Choroid plexus epithelial cell (primary cell): ENCODE data around the gene SPEM1.

Experiments used
- DNase-seq: peaks from one replicate; pipeline ENCODE4 v3.0.0-alpha.2; 2010; ENCODE audit warnings: low read depth
- H3K4me3 ChIP-seq: 2 replicates; pipeline ENCODE4 v1.5.1; 2011; ENCODE audit warnings: low read depth, mild to moderate bottlenecking, control low read depth, low read length, moderate library complexity
- TF ChIP-seq, protein P1 (sequence below): conservative IDR thresholded peaks from 2 replicates; pipeline ENCODE4 v1.5.1; 2011; ENCODE audit warnings: low read depth, mild to moderate bottlenecking, control low read depth, inconsistent platforms, low read length, moderate library complexity

The SPEM1 gene

DNA sequence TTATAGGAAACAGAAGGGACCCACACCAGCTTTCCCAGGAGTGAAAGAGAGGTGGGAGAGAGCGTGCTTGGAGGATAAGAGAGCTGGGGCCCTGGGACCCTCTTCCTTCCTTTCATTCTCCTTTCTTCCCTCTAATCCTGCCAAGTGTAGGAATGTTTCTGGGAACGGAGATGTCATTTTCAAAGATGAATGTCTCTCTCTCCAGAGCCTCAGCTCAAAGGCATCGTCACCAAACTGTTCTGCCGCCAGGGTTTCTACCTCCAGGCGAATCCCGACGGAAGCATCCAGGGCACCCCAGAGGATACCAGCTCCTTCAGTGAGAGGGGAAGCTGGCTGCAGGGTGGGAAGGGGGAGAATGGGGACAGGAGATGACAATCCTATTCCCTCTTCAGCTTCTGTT lies 21.1 kb downstream of the SPEM1 start:
- no peak overlapping the region for H3K4me3 ChIP-seq
- TF ChIP-seq, protein P1, sequence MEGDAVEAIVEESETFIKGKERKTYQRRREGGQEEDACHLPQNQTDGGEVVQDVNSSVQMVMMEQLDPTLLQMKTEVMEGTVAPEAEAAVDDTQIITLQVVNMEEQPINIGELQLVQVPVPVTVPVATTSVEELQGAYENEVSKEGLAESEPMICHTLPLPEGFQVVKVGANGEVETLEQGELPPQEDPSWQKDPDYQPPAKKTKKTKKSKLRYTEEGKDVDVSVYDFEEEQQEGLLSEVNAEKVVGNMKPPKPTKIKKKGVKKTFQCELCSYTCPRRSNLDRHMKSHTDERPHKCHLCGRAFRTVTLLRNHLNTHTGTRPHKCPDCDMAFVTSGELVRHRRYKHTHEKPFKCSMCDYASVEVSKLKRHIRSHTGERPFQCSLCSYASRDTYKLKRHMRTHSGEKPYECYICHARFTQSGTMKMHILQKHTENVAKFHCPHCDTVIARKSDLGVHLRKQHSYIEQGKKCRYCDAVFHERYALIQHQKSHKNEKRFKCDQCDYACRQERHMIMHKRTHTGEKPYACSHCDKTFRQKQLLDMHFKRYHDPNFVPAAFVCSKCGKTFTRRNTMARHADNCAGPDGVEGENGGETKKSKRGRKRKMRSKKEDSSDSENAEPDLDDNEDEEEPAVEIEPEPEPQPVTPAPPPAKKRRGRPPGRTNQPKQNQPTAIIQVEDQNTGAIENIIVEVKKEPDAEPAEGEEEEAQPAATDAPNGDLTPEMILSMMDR: no peak
- DNase-seq: no peak

DNA sequence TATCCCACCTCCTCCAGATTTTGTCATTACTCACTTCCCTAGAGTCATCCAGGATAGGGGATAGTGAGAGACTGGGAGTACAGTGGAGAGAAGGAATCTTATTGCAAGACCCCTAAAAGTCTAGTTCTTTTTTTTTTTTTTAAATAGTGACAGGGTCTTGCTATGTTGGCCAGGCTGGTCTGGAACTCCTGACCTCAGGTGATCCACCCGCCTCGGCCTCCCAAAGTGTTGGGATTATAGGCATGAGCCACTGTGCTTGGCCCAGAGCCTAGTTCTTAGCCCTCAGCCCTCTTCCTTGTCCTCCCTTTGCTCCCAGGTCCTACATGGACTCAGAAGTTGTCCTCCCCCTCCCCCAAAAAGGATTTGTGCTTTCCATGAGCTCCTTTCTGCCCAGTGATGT lies 22.0 kb downstream of the SPEM1 start:
- no peak overlapping the region for H3K4me3 ChIP-seq
- TF ChIP-seq, protein P1: no peak
- DNase-seq: no peak

DNA sequence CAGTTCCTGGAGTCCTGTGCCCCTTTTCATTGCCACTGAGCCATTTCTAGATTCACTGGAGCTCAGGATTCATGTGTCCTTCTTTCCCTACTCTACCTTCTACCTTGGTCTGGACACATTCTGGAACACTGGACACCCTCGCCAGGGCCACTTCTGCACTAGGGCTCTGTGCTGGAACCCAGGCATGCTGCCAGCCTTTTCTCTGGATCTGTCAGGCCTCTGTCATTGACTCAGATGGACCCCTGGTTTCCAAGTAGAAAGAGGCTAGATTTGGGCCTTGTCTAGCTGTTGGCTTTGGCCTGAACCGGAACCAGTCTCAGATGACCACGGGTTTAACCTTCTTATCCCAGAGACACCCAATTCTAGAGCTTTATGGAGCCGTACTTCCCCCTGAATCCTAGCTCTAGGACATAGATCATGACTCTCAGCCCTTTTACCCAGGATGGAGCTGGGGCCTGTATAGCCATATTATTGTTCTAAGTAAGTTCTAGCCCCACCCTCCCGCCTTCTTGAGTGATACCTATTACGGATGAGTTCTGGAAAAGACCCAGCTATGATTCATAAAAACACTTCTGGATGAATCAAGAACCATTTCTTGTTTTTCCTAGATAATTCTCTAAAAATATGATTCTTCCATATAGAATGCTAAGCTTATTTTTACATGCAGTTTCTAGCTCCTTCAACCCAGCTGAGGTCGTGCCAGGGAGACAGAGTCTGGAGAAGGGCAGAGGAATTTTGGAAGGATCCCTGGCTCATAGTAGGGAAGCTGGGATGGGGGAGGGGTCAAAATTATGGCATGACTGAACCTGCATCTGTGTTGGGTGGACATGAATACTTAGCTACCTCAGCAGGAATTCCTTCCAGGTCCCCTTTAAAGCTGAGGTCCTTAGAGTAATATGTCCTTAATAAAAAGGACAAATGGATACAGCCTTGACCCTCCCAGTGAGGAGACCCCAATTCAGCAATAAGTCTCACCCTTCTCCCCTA lies 23.7 kb downstream of the SPEM1 start:
- no peak overlapping the region for H3K4me3 ChIP-seq
- TF ChIP-seq, protein P1: no peak
- peak; percentile 47 for DNase-seq

DNA sequence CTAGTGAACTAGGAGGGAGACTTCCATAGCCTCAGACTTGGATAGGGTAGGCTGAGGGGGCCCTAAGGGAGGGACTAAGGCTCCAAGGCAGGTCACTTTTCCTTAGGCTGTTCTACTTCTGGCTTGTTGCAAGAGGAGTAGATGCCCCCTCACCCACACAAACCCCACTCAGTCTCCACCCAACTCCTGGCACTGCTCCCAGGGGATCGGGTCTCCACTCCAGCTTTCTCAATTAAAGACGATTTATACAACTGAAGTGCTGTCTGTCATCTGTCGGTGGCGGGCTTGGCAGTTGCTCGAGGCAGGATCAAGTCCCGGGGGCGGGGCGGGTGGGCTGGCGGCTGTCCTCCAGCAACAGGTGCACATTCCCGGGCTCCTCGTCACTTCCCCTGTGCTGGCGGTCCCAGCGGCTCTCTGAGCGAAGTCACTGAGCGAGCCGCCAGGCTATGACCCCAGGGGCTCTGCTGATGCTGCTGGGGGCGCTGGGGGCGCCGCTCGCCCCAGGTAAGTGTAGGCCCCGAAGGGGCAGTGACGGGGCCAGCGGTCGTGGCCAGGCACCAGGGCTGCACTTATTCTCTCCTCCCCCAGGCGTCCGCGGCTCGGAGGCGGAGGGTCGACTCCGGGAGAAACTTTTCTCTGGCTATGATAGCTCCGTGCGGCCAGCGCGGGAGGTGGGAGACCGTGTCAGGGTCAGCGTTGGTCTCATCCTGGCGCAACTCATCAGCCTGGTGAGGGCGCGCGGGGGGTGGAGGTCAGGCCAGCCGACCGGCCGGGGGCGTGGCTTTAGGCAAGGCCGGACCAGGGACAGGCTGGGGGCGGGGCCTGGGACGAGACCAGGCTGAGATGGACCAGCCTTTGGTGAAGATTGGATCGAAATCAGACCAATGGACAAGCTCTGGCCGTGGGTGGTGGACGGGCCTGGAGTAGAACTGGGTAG lies 24.8 kb downstream of the SPEM1 start, which contains the start of gene CHRNB1:
CHRNB1 (plus strand) TSS at position 380 of the 937 bp plus-strand sequence; CDS start at position 447, 67 bp downstream.
- DNase-seq: no peak
- peak within 1 kb of the TSS; percentile 44 for H3K4me3 ChIP-seq
- TF ChIP-seq, protein P1: peak; percentile 15

DNA sequence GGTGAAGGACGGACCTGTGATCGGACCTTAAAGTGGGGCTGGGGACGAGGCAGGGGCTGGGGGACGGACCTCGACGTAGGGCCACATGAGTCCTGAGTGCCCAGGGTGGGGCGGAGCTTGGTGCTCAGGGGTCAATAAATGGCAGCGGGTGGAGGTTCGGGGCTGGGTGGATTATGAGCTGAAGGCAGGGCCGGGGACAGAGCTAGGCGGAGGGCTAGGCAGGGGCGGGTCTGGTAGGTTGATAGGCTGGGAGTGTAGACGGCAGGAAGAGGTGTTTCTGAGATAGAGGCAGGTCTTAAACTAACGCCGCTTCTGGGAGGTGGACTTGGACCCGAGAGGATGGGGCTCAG lies 25.5 kb downstream of the SPEM1 start:
- no peak overlapping the region for H3K4me3 ChIP-seq
- DNase-seq: no peak
- TF ChIP-seq, protein P1: no peak

DNA sequence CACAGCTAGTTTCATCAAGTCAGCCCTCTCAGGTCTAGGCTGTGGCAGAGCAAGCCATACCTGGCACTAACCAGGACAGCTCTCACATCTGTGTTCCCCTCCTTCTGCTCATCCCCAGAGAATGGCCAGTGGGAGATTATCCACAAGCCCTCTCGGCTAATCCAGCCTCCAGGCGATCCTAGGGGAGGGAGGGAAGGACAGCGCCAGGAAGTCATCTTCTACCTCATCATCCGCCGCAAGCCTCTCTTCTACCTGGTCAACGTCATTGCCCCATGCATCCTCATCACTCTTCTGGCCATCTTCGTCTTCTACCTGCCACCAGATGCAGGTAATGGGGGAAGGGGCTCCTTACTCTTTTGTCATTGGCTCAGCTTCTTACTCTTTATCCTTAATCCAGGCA lies 28.3 kb downstream of the SPEM1 start:
- no peak for DNase-seq
- TF ChIP-seq, protein P1: no peak
- no peak overlapping the region for H3K4me3 ChIP-seq
